Measurements from ENCODE around the gene NUBPL.
A peak's percentile ranks its signal among the peaks of the same experiment; 100 is the strongest.

NUBPL gene

GRCh38 chr14:31827325-31827724 is 266.1 kb downstream of the NUBPL start:
- DNase-seq (ENCODE audit: low read depth): no peak
- H3K4me3 ChIP-seq (ENCODE audit: low read length): no peak overlapping the region
- no peak for TF ChIP-seq CTCF (conservative IDR thresholded peaks at IDR 0.05; ENCODE audit: low read length)

- DNase-seq (ENCODE audit: low read depth): peak; percentile 54
- no peak overlapping the region for H3K4me3 ChIP-seq (ENCODE audit: low read length)
- no peak for TF ChIP-seq CTCF (conservative IDR thresholded peaks at IDR 0.05; ENCODE audit: low read length)
These were observed 268.0 kb downstream of the NUBPL start for GRCh38 chr14:31828946-31829868.

- H3K4me3 ChIP-seq (ENCODE audit: low read length): no peak overlapping the region
- no peak for TF ChIP-seq CTCF (conservative IDR thresholded peaks at IDR 0.05; ENCODE audit: low read length)
- DNase-seq (ENCODE audit: low read depth): peak; percentile 17
These were observed 273.4 kb downstream of the NUBPL start for GRCh38 chr14:31834616-31835015.

GRCh38 chr14:31835049-31835448 is 273.8 kb downstream of the NUBPL start:
- no peak overlapping the region for H3K4me3 ChIP-seq (ENCODE audit: low read length)
- no peak for TF ChIP-seq CTCF (conservative IDR thresholded peaks at IDR 0.05; ENCODE audit: low read length)
- DNase-seq (ENCODE audit: low read depth): no peak

- no peak overlapping the region for H3K4me3 ChIP-seq (ENCODE audit: low read length)
- DNase-seq (ENCODE audit: low read depth): no peak
- no peak for TF ChIP-seq CTCF (conservative IDR thresholded peaks at IDR 0.05; ENCODE audit: low read length)
These were observed 275.8 kb downstream of the NUBPL start for GRCh38 chr14:31837031-31837430.

GRCh38 chr14:31842899-31843298 is 281.7 kb downstream of the NUBPL start:
- no peak overlapping the region for H3K4me3 ChIP-seq (ENCODE audit: low read length)
- peak; percentile 57 for DNase-seq (ENCODE audit: low read depth)
- TF ChIP-seq CTCF (conservative IDR thresholded peaks at IDR 0.05; ENCODE audit: low read length): no peak

Data from AG10803 (cell line).